SH-SY5Y (cell line): Measurements from ENCODE around the gene DIDO1.

ENCODE experiments used
- GATA2 ChIP-seq: IDR thresholded peaks from 2 replicates; pipeline ENCODE4 v1.6.1; 2011; ENCODE audit warnings: mild to moderate bottlenecking, low read depth, low read length
- GATA3 ChIP-seq: IDR thresholded peaks from 2 replicates; pipeline ENCODE4 v1.6.1; 2011; ENCODE audit warnings: low read depth, mild to moderate bottlenecking, low read length, moderate library complexity

DNA sequence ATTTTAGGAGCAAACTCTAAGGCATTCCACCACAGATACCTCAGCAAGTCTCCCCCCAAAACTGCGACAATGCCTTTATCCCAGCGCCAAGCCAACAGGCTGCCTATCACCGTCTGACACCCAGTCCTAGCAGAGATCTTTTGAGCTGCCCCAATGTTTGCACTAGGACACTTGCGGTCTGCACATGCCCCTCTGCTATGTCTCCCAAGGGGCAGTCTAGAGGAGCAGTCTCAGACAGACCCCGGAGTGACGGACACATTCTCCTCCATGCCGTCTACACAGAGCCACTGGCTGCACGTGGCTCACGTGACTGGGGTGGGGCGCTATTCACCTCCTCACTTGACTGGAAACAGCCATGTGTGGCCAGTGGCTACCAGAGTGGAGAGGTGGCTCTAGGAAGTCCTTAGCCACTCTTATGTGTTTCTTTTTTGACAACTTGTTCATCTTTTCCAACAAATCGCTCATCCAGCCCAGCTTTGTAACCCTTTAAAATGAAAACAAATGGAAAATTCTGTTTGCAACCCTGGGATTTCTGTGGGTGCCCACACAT lies 16.0 kb downstream of the DIDO1 start:
- TF ChIP-seq GATA2 (no peak), GATA3 (no peak)
